ENCODE measurements around the gene PCA3. TPM values are rescaled to one million over a fixed set of nuclear protein-coding genes. Genes with fewer than 3 reads are reported as not detected.

PCA3 gene
- 0.16 TPM in 1 of 2 replicates, not detected in the other for polyA plus RNA-seq
- 0.97 and 1.6 TPM in 2 replicates for polyA minus RNA-seq

DNA sequence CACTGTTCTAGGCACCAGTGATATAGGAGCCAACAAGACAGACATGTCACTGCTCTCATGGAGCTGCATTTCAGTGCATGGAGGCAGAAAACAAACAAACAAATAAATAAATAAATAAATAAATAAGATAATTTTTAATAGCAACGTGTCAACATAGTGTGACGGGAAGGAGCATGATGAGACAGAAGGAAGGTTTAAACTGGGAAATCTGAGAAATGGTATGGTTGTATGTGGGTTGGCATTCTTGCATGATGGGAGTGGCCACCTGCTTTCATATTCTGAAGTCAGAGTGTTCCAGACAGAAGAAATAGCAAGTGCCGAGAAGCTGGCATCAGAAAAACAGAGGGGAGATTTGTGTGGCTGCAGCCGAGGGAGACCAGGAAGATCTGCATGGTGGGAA, at the start of gene PCA3:
PCA3 (plus strand) TSS at position 301 of the 400 bp plus-strand sequence.
- H3K9ac ChIP-seq (ENCODE audit: low read length): no peak within 1 kb of the TSS
- no peak for TF ChIP-seq MXI1 (conservative IDR thresholded peaks at IDR 0.05; ENCODE audit: poor library complexity, severe bottlenecking)
- TF ChIP-seq EZH2 (IDR thresholded peaks at IDR 0.05; ENCODE audit: borderline replicate concordance, insufficient read depth, low read length, poor library complexity, severe bottlenecking): no peak
- TF ChIP-seq, protein P1, sequence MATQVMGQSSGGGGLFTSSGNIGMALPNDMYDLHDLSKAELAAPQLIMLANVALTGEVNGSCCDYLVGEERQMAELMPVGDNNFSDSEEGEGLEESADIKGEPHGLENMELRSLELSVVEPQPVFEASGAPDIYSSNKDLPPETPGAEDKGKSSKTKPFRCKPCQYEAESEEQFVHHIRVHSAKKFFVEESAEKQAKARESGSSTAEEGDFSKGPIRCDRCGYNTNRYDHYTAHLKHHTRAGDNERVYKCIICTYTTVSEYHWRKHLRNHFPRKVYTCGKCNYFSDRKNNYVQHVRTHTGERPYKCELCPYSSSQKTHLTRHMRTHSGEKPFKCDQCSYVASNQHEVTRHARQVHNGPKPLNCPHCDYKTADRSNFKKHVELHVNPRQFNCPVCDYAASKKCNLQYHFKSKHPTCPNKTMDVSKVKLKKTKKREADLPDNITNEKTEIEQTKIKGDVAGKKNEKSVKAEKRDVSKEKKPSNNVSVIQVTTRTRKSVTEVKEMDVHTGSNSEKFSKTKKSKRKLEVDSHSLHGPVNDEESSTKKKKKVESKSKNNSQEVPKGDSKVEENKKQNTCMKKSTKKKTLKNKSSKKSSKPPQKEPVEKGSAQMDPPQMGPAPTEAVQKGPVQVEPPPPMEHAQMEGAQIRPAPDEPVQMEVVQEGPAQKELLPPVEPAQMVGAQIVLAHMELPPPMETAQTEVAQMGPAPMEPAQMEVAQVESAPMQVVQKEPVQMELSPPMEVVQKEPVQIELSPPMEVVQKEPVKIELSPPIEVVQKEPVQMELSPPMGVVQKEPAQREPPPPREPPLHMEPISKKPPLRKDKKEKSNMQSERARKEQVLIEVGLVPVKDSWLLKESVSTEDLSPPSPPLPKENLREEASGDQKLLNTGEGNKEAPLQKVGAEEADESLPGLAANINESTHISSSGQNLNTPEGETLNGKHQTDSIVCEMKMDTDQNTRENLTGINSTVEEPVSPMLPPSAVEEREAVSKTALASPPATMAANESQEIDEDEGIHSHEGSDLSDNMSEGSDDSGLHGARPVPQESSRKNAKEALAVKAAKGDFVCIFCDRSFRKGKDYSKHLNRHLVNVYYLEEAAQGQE (IDR thresholded peaks at IDR 0.05; ENCODE audit: borderline replicate concordance): no peak
- no peak for TF ChIP-seq EP300 (conservative IDR thresholded peaks at IDR 0.05; ENCODE audit: poor library complexity, severe bottlenecking)
- no peak for TF ChIP-seq SMC3 (conservative IDR thresholded peaks at IDR 0.05; ENCODE audit: poor library complexity)
- TF ChIP-seq, protein P2, sequence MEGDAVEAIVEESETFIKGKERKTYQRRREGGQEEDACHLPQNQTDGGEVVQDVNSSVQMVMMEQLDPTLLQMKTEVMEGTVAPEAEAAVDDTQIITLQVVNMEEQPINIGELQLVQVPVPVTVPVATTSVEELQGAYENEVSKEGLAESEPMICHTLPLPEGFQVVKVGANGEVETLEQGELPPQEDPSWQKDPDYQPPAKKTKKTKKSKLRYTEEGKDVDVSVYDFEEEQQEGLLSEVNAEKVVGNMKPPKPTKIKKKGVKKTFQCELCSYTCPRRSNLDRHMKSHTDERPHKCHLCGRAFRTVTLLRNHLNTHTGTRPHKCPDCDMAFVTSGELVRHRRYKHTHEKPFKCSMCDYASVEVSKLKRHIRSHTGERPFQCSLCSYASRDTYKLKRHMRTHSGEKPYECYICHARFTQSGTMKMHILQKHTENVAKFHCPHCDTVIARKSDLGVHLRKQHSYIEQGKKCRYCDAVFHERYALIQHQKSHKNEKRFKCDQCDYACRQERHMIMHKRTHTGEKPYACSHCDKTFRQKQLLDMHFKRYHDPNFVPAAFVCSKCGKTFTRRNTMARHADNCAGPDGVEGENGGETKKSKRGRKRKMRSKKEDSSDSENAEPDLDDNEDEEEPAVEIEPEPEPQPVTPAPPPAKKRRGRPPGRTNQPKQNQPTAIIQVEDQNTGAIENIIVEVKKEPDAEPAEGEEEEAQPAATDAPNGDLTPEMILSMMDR (IDR thresholded peaks at IDR 0.05; ENCODE audit: poor library complexity, severe bottlenecking): no peak
- TF ChIP-seq TAF1 (IDR thresholded peaks at IDR 0.05; ENCODE audit: low read depth): no peak
- TF ChIP-seq POLR2AphosphoS5 (IDR thresholded peaks at IDR 0.05): no peak
- TF ChIP-seq RAD21 (conservative IDR thresholded peaks at IDR 0.05): no peak
- H3K36me3 ChIP-seq (ENCODE audit: insufficient read depth, low read length): no peaks in the 10 kb centered on the region
- H3K79me2 ChIP-seq (replicated peaks; ENCODE audit: insufficient read depth, low read length): no peaks in the 10 kb centered on the region
- H4K20me1 ChIP-seq (ENCODE audit: insufficient read depth): no peaks in the 10 kb centered on the region
- H3K4me3 ChIP-seq (ENCODE audit: low read length): no peak within 1 kb of the TSS
- no peaks in the 10 kb centered on the region for H3K27me3 ChIP-seq (ENCODE audit: insufficient read depth, low read depth, low read length)
- H3F3A ChIP-seq (ENCODE audit: insufficient read depth, low read length, poor library complexity, severe bottlenecking): no peaks in the 10 kb centered on the region
- no peak within 1 kb of the TSS for H3K4me2 ChIP-seq (ENCODE audit: low read length)
- H3K9me2 ChIP-seq (ENCODE audit: insufficient read depth, low read length): no peaks in the 10 kb centered on the region
- no peak within 1 kb of the TSS for H2AFZ ChIP-seq (ENCODE audit: low read depth, low read length)
- H3K9me3 ChIP-seq (ENCODE audit: low read length): no peaks in the 10 kb centered on the region
- H3K27ac ChIP-seq (ENCODE audit: low read length): no peak within 1 kb of the TSS

DNA sequence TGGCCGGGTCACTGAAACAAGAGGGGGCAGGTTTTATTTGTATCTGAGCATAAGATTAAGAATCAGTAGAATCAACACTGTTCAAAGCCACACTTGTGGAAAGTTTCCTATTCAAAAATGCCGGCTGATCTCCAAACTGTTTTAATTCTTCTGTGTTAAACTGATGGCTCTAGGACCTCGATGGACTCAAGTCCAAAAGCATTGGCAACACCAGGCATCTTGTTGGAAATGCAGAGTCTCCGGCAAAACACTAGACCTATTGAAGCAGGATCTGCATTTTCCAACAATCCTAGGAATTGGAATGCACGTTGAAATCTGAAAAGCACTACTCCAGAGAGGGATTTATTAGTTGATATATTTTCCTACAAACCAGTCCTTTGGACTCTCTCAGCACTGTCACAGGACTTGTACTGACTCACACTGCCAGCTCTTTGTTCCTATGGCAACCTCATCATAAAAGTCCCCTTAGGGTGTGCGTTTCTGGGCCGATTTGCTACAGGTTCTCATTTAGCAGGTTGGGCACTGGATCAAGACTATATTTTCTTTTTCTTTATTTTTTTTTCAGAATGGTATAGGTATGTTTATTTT, 48.1 kb upstream of the PCA3 start:
- Histone ChIP-seq H3K27ac (ENCODE audit: low read length) (no peak overlapping the region), H3F3A (ENCODE audit: insufficient read depth, low read length, poor library complexity, severe bottlenecking) (no peaks in the 10 kb centered on the region), H3K9me2 (ENCODE audit: insufficient read depth, low read length) (no peaks in the 10 kb centered on the region), H3K9ac (ENCODE audit: low read length) (no peak overlapping the region), H3K4me3 (ENCODE audit: low read length) (no peak overlapping the region), H3K36me3 (ENCODE audit: insufficient read depth, low read length) (no peaks in the 10 kb centered on the region), H3K27me3 (ENCODE audit: insufficient read depth, low read depth, low read length) (no peaks in the 10 kb centered on the region), H2AFZ (ENCODE audit: low read depth, low read length) (no peak overlapping the region), H4K20me1 (ENCODE audit: insufficient read depth) (no peaks in the 10 kb centered on the region), H3K79me2 (replicated peaks; ENCODE audit: insufficient read depth, low read length) (no peaks in the 10 kb centered on the region), H3K9me3 (ENCODE audit: low read length) (no peaks in the 10 kb centered on the region), H3K4me2 (ENCODE audit: low read length) (no peak overlapping the region)
- TF ChIP-seq, protein P1 (IDR thresholded peaks at IDR 0.05; ENCODE audit: borderline replicate concordance): no peak
- no peak for TF ChIP-seq MXI1 (conservative IDR thresholded peaks at IDR 0.05; ENCODE audit: poor library complexity, severe bottlenecking)
- TF ChIP-seq EZH2 (IDR thresholded peaks at IDR 0.05; ENCODE audit: borderline replicate concordance, insufficient read depth, low read length, poor library complexity, severe bottlenecking): no peak
- TF ChIP-seq SMC3 (conservative IDR thresholded peaks at IDR 0.05; ENCODE audit: poor library complexity): no peak
- TF ChIP-seq TAF1 (IDR thresholded peaks at IDR 0.05; ENCODE audit: low read depth): no peak
- TF ChIP-seq, protein P2 (IDR thresholded peaks at IDR 0.05; ENCODE audit: poor library complexity, severe bottlenecking): no peak
- no peak for TF ChIP-seq EP300 (conservative IDR thresholded peaks at IDR 0.05; ENCODE audit: poor library complexity, severe bottlenecking)
- TF ChIP-seq RAD21 (conservative IDR thresholded peaks at IDR 0.05): no peak
- no peak for TF ChIP-seq POLR2AphosphoS5 (IDR thresholded peaks at IDR 0.05)
